Measurements from ENCODE around the gene SLC6A20. TPM values are rescaled to one million over a fixed set of nuclear protein-coding genes. Genes with fewer than 3 reads are reported as not detected.

Gene SLC6A20
- total and polyA plus RNA-seq, 2 experiments from 2014 or later = 0.05 to 0.14 TPM

- no peak overlapping the region for H3K4me3 ChIP-seq
- TF ChIP-seq REST (IDR thresholded peaks at IDR 0.05; ENCODE audit: unreplicated experiment) (no peak), CREB1 (CRISPR knock-in tag; IDR thresholded peaks at IDR 0.05; ENCODE audit: low read depth) (no peak), ETS1 (IDR thresholded peaks at IDR 0.05) (no peak), ZNF114 (CRISPR knock-in tag; IDR thresholded peaks at IDR 0.05) (no peak), CTCF (conservative IDR thresholded peaks at IDR 0.05; ENCODE audit: low read depth in 2 of 2) (no peak), EZH2 (IDR thresholded peaks at IDR 0.05; ENCODE audit: low read depth, unreplicated experiment) (no peak), POLR2AphosphoS5 (IDR thresholded peaks at IDR 0.05; ENCODE audit: low read depth) (no peak), ZNF331 (CRISPR knock-in tag; IDR thresholded peaks at IDR 0.05; ENCODE audit: low read depth) (no peak), JUNB (IDR thresholded peaks at IDR 0.05; ENCODE audit: unreplicated experiment) (no peak)
- DNase-seq (ENCODE audit: low spot score) = no peak
- Mint-ChIP-seq H3K9me3 (no peaks in the 10 kb centered on the region), H3K36me3 (ENCODE audit: low read depth) (peaks cover 64% of the 10 kb centered on the region), H3K4me1 (peaks cover 46% of the 10 kb centered on the region), H3K4me3 (no peak overlapping the region), H3K27ac (no peak overlapping the region; the same call in none of the 2 replicates), H3K27me3 (ENCODE audit: insufficient read depth, low read depth, poor library complexity) (peaks cover 4% of the 10 kb centered on the region)
- H3K27me3 ChIP-seq (ENCODE audit: insufficient read depth) = no peaks in the 10 kb centered on the region
- H3K36me3 ChIP-seq (ENCODE audit: insufficient read depth) = peaks cover 33% of the 10 kb centered on the region
- no peak overlapping the region for H2AFZ ChIP-seq
- H3K27ac ChIP-seq (ENCODE audit: low read depth) = peak overlapping the region; percentile 57; the same call in 1 of the 2 replicates
- H3K4me2 ChIP-seq = no peak overlapping the region
- H3F3A ChIP-seq (replicated peaks; ENCODE audit: low read depth) = no peaks in the 10 kb centered on the region; the same call in 1 of the 2 replicates
- H3K79me2 ChIP-seq (replicated peaks; ENCODE audit: insufficient read depth) = 0 out of 2 replicates have a peak, but pooled peaks cover 4% of the 10 kb centered on the region
- peaks cover 45% of the 10 kb centered on the region for H3K4me1 ChIP-seq (ENCODE audit: insufficient read depth)
- no peaks in the 10 kb centered on the region; the same call in 1 of the 2 replicates for H4K20me1 ChIP-seq (replicated peaks; ENCODE audit: insufficient read depth)
- no peaks in the 10 kb centered on the region for H3K9me2 ChIP-seq (ENCODE audit: insufficient read depth)
- ATAC-seq = no peak
Measured at GRCh38 chr3:45742461-45743089, 53.8 kb downstream of the SLC6A20 start.
